HG03196 (cell line): Measurements from ENCODE around the gene ADPRHL1.
"Not testable (repeated sequence)": the region's sequence is repeated elsewhere in the genome, so short reads cannot be mapped to it uniquely, and the experiment has no call there.

Source experiments
- ATAC-seq: cut with Tn5 transposase; IDR thresholded peaks from one replicate; pipeline ENCODE4 v1.9.1; 2021; ENCODE audit not compliant: unreplicated experiment

The ADPRHL1 gene

GRCh38 chr13:113456116-113456702 lies 2.9 kb upstream of the ADPRHL1 start:
- no peak for ATAC-seq

- ATAC-seq: no peak
Observed at GRCh38 chr13:113455384-113455783, 2.1 kb upstream of the ADPRHL1 start.

GRCh38 chr13:113454936-113455335 lies 1.6 kb upstream of the ADPRHL1 start:
- ATAC-seq: no peak

- no peak for ATAC-seq
Observed at GRCh38 chr13:113452466-113452865, 822 bp downstream of the ADPRHL1 start.

DNA sequence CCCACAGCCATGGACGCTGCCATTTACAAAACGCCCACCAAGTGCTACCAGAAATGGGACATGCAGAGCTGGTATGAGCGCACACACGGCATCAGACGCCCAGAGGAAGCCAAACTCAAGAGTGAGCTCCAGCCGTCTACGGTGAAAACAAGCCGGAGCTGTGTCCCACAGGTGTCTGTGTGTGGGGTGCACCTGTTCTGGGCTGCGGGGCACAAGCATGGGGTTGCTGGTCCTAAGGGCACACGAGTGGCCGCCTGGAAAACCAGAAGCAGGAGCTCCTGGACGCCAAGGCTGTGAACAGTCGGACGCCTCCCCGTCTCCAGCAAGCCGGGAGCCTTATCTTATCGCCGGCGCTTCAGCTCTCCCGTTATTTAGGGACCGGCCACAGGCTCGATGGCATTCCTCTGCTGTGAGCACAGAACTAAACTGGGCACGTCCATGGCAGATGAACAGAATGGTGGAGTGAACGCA lies 1.3 kb downstream of the ADPRHL1 start:
- no peak for ATAC-seq

DNA sequence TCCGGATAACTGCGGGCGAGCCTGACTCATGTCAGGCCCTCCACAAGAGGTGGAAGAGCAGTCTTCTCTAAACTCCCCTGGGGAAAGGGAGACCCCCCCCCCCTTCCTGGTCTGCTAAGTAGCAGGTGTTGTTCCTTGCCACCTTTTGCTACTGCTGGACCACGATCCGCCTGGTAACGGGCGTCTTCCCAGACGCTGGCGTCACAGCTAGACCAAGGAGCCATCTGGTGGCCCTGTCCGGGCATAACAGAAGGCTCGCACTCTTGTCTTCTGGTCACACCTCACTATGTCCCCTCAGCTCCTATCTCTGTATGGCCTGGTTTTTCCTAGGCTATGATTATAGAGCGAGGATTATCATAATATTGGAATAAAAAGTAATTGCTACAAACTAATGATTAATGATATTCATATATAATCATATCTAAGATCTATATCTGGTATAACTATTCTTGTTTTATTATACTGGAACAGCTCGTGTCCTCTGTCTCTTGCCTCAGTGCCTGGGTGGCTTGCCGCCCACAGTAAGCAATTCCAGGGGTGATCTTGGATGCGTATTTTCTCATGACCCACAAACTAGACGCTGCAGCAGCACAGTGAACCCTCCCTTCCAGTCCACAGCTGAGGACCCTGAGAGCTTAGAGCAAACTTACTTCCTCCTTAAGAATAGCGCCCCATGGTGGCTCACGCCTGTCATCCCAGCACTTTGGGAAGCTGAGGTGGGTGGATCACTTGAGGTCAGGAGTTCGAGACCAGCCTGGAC lies 2.2 kb downstream of the ADPRHL1 start:
- ATAC-seq: not testable (repeated sequence)

GRCh38 chr13:113450348-113450744 lies 2.9 kb downstream of the ADPRHL1 start:
- ATAC-seq: not testable (repeated sequence)

GRCh38 chr13:113449693-113450347 lies 3.5 kb downstream of the ADPRHL1 start:
- ATAC-seq: no peak

DNA sequence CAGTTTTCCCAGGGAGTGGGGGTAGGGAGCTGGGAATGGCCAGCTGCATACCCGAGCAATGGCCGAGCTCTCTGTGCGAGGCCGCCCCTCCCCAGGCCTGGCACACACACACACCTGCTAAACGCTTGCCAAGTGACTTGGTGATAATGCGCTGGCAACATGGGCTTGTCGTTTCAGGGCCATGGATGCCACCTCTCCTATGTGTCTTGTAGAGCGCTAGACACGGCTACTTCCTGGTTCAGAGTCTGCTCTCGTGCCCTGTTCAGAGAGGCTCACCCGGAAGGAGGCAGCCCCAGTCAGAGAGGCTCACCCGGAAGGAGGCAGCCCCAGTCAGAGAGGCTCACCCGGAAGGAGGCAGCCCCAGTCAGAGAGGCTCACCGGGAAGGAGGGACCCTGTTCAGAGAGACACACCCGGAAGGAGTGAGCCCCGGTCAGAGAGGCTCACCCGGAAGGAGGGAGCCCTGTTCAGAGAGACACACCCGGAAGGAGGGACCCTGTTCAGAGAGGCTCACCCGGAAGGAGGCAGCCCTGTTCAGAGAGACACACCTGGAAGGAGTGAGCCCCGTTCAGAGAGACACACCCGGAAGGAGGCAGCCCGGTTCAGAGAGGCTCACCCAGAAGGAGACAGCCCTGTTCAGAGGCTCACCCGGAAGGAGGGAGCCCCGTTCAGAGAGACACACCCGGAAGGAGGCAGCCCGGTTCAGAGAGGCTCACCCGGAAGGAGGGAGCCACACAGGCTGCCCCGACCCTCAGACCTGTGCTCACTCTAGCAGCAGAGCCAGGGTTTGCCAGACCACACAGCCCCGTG lies 4.2 kb downstream of the ADPRHL1 start:
- no peak for ATAC-seq

DNA sequence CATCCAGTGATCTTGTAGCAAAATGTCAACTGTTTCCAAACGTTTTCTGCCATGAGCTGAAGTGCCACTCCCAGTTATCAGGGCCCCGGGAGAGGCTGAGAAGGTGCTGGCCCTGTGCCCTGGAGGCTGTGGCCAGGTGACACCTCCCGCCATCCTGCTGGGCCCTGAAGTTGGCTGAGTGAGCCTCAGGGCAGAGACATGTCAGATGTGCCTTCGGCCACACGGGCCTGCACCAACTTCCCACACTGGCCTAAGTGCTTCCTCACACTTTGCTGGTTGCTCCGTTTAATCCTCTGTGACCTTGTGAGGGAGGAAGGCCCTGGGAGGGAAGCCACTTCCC lies 4.8 kb downstream of the ADPRHL1 start:
- no peak for ATAC-seq

DNA sequence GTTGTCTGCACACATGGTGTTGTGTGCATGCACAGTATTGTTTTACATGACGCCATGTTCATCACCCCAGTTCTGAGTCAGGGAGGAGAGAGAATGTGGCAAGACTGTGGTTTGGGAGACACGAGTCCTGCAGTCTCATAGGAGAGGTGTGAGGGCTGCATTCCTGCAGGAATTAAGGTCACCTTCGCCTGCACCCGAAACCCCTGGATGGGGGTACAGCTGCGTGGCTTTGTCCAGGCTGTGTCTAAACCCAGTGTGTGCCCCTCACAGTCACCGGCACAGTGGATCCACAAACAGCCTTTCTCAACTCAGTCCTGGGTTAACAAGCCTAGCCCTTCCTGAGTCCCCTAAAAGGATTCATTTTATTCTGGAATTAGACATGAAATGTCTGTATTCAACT lies 5.7 kb downstream of the ADPRHL1 start:
- no peak for ATAC-seq

DNA sequence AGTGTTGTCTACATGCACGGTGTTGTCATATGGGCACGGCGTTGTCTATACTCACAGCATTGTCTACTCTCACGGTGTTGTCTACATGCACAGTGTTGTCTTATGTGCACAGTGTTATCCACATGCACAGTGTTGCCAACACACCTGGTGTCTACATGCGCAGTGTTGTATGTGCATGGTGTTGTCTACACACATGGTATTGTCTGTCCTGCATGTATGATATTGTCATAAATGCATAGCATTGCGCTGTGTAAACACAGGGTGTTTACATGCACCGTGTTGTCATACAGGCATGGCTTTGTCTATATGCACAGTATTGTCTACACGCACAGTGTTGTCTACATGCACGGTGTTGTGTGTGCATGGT lies 6.8 kb downstream of the ADPRHL1 start:
- ATAC-seq: no peak

- ATAC-seq: no peak
Observed at GRCh38 chr13:113445791-113446487, 7.3 kb downstream of the ADPRHL1 start.

GRCh38 chr13:113443991-113444390 lies 9.3 kb downstream of the ADPRHL1 start:
- ATAC-seq: no peak

DNA sequence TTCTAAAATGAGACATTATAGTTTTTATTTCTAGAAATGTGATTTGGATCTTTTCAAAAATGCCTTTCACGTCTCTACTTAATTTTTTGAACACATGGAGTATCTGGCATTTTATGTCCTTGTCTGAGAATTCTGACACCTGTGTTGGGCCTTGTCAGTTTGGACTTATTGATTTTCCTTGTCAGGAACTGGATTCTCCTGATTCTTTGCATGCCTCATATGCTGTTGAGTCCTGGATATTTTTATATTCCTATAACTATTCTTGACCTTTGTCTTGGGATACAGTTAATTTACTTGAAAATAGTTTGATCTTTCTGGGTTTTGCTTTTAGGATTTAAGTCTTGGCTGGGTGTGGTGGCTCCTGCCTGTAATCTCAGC lies 10.3 kb downstream of the ADPRHL1 start:
- no peak for ATAC-seq

DNA sequence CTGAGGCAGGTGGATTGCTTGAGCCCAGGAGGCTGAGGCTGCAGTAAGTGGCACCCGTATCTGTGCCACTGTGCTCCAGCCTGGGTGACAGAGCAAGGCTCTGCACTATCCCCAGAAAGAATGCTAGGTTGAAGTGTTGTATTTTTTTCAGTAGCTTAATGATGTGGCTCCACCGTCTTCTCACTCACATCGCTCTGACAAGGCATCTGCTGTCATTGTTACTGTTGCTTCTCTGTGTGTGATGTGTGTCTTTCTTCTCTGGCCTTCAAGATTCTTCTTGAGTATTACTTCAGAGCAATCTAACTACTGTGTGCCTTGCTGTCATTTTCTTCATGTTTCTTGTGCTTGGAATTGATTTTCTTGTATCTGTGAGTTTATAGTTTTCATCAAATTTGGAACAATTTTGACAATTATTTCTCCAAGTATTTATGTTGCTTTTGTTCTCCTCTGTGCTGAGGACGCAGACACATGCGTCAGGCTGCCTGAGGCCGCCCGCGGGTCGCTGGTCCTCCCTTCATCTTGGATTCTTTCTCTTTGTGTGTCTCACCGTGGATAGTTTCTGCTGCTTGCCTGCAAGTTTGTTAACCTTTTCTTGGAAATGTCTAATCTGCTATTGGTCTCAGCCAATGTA lies 10.8 kb downstream of the ADPRHL1 start:
- no peak for ATAC-seq

- ATAC-seq: no peak
Observed at GRCh38 chr13:113441661-113442060, 11.6 kb downstream of the ADPRHL1 start.

DNA sequence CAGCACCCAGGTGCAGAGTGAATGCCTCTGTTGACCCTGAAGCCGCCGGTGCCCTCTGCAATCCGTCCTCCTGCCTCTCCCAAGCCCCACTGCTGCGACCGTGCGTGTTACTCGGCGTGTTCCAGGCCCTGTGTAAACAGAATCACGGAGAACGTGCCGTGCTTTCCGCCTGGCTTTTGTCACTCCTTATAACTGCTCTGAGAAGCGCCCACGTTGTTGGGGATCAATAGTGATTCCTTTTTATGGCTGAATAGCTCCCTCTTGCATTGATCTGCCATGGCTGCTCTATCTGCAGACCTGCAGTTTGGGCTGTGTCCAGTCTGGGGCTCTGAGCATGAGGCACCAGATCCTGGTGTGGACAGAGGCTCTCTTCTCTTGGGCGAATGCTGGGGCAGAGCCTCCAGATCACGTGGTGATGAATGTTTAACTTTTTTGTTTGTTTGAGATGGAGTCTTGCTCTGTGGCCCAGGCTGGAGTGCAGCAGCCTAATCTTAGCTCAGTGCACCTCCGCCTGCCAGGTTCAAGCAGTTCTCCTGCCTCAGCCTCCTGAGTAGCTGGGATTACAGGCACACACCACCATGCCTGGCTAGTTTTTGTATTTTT lies 15.8 kb downstream of the ADPRHL1 start:
- ATAC-seq: no peak

DNA sequence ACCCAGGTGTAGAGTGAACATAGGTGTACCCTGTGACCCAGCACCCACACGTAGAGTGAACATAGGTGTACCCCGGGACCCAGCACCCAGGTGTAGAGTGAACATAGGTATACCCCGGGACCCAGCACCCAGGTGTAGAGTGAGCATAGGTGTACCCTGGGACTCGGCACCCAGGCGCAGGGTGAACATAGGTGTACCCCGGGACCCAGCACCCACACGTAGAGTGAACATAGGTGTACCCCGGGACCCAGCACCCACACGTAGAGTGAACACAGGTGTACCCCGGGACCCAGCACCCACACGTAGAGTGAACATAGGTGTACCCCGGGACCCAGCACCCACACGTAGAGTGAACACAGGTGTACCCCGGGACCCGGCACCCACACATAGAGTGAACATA lies 16.4 kb downstream of the ADPRHL1 start:
- not testable (repeated sequence) for ATAC-seq

- ATAC-seq: not testable (repeated sequence)
Observed at GRCh38 chr13:113435907-113436306, 17.4 kb downstream of the ADPRHL1 start.
